Stimulated activated effector memory CD8-positive, alpha-beta T cell treated with anti-CD3 and anti-CD28 coated beads, Interleukin-12 subunit alpha, Interleukin-12 subunit beta, amount 100 ng/mL, for 72 hours (primary cell): ENCODE results near the gene CLDND2.

ENCODE experiments used
- ATAC-seq: fragments of 150-1000 bp; cut with Tn5 transposase; 2 replicates; pipeline ENCODE4 v1.10.0; 2021
- DNase-seq, 2 donors: peaks; one replicate each; pipeline ENCODE4 v3.0.0; 2021 to 2022; ENCODE audit warnings: low spot score in 2 of 2
- H3K27ac Mint-ChIP-seq: one replicate; pipeline ENCODE4 v1.8.0; 2022; ENCODE audit warnings: mild to moderate bottlenecking, mixed read lengths
- H3K36me3 Mint-ChIP-seq: one replicate; pipeline ENCODE4 v1.8.0; 2022; ENCODE audit warnings: mild to moderate bottlenecking, mixed read lengths
- H3K4me1 Mint-ChIP-seq: one replicate; pipeline ENCODE4 v1.8.0; 2022; ENCODE audit warnings: mixed read lengths
- H3K4me3 Mint-ChIP-seq: one replicate; pipeline ENCODE4 v1.8.0; 2022; ENCODE audit warnings: mild to moderate bottlenecking, mixed read lengths
- H3K9me3 Mint-ChIP-seq: one replicate; pipeline ENCODE4 v1.8.0; 2022; ENCODE audit warnings: mixed read lengths

CLDND2 gene

GRCh38 chr19:51319649-51320279, 49.0 kb downstream of the CLDND2 start:
- DNase-seq (no peak), ATAC-seq (no peak)
- H3K4me1 Mint-ChIP-seq = no peaks in the 10 kb centered on the region
- no peaks in the 10 kb centered on the region for H3K36me3 Mint-ChIP-seq
- H3K4me3 Mint-ChIP-seq = no peak overlapping the region
- peaks cover 5% of the 10 kb centered on the region for H3K9me3 Mint-ChIP-seq
- no peak overlapping the region for H3K27ac Mint-ChIP-seq

DNA sequence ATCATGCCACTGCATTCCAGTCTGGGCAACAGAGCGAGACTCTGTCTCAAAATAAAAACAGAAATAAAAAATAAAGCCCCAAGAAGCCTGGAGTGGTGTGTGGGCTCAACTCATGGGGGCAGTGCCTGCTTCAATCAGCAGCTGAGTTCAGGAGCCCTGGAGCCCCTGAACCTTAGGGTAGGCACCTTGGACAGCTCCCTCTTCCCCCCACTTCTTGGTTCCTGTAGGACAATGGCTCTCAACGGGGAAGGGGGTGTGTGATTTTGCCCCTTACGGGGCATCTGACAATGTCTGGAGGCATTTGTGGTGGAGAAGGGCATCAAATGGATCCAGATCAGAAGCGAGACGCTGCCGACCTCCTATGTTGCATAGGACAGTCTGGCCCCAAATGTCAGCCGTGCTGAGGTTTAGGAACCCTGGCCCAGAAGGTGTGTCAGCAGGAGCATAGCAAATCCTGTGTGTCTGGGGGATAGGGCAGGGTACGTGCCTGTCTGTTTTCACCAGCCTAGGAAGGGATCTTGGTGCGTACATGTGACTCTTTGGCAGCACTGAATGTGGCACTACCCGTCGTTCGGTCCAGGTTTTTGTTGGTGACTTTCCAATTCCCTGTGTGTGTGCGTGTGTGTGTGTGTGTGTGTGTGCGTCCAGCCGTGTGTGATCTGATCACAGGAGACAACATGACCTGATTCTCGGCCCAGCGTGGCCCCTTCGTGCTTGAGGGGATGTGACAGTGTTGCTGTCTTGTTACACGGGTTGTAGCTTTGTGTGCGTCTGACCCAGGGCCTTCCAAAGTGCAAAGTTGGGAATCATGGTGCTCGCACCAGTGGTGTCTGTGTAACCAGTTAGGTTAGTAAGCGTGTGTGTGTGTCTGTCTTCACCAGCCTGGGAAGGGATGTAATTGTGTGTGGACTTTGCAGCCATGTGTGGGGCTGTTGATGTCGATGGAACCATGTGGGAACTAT, 49.8 kb downstream of the CLDND2 start:
- DNase-seq = no peak
- no peaks in the 10 kb centered on the region for H3K4me1 Mint-ChIP-seq
- no peak overlapping the region for H3K4me3 Mint-ChIP-seq
- H3K9me3 Mint-ChIP-seq = peaks cover 7% of the 10 kb centered on the region
- H3K36me3 Mint-ChIP-seq = no peaks in the 10 kb centered on the region
- no peak for ATAC-seq
- no peak overlapping the region for H3K27ac Mint-ChIP-seq

- Mint-ChIP-seq H3K27ac (no peak overlapping the region), H3K4me1 (peaks cover 5% of the 10 kb centered on the region), H3K9me3 (peaks cover 7% of the 10 kb centered on the region), H3K4me3 (no peak overlapping the region), H3K36me3 (no peaks in the 10 kb centered on the region)
- no peak for ATAC-seq
- DNase-seq = no peak
Observed at GRCh38 chr19:51317968-51318367, 50.8 kb downstream of the CLDND2 start.

DNA sequence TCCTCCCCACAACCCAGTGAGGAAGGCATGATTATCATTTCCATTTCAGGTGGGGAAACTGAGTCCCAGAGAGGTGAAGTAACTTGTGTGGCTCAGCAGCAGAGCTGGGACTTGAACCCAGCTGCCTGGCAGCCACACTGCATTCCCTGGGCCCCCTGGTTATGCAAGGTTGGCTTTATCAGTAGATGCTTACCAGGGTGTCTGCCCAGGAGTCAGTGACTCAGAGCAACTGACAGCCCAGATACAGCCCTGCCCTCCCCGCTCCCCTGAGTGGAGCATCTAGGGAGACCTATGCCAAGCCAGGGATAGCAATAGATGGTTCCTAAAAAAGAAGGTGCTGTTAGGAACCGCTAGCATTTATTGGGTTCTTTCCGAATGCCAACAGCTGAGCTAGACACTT, 51.4 kb downstream of the CLDND2 start:
- H3K4me1 Mint-ChIP-seq = peaks cover 5% of the 10 kb centered on the region
- DNase-seq (no peak), ATAC-seq (no peak)
- peaks cover 7% of the 10 kb centered on the region for H3K9me3 Mint-ChIP-seq
- H3K27ac Mint-ChIP-seq = no peak overlapping the region
- no peaks in the 10 kb centered on the region for H3K36me3 Mint-ChIP-seq
- H3K4me3 Mint-ChIP-seq = no peak overlapping the region
